HG02759 (cell line): Measurements from ENCODE around the gene RHOXF2B.
A peak's percentile ranks its signal among the peaks of the same experiment; 100 is the strongest.
"Not testable (repeated sequence)": the region's sequence is repeated elsewhere in the genome, so short reads cannot be mapped to it uniquely, and the experiment has no call there.

Experiments
- ATAC-seq: cut with Tn5 transposase; IDR thresholded peaks from one replicate; pipeline ENCODE4 v1.9.1; 2021; ENCODE audit warnings: mild to moderate bottlenecking, moderate library complexity; ENCODE audit not compliant: unreplicated experiment

The RHOXF2B gene

DNA sequence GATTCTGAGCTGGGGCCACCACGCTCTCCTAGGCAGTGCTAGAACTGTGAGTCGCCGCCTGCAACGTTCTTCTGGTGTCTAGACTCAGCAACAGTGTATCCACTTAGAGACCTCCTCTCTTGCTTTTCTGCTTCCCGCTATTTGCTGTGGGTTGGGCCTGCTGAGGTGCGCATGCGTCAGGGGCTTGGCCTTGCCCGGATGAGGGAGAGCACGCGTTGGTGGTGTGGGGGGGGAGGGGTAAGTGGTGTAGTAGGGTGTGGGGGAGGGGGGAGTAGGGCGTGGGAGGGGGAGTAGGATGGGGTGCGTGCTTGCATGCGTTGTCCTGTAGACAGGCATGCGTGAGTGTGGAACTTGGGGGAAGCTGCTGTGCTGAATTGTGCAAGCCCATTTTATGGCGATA, at the start of gene RHOXF2B:
RHOXF2B (minus strand) TSS at position 101 of the 400 bp plus-strand sequence. CDS start 138 bp downstream, outside the sequence.
- ATAC-seq = not testable (repeated sequence)

GRCh38 chrX:120125444-120125843, 48.0 kb upstream of the RHOXF2B start:
- ATAC-seq = no peak

DNA sequence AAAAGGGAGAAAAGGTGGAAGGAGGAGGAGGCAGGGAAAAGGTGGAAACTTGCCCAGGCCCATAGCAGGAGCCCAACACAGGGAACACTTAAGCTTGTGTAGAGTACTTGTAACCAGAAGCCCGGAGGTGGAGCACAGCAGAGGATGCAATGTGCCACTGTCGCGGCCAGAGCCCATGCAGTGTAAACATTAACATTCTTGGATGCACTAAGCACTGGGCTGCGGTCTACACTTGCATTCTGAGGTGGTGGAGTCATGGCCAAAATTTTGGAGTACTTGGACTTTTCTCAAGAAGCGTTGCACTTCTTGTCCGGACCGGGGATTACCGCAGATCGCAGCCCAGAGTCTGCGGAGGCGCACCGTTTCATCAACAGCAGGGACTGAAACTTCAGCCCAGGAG, 42.7 kb upstream of the RHOXF2B start:
- ATAC-seq = no peak

DNA sequence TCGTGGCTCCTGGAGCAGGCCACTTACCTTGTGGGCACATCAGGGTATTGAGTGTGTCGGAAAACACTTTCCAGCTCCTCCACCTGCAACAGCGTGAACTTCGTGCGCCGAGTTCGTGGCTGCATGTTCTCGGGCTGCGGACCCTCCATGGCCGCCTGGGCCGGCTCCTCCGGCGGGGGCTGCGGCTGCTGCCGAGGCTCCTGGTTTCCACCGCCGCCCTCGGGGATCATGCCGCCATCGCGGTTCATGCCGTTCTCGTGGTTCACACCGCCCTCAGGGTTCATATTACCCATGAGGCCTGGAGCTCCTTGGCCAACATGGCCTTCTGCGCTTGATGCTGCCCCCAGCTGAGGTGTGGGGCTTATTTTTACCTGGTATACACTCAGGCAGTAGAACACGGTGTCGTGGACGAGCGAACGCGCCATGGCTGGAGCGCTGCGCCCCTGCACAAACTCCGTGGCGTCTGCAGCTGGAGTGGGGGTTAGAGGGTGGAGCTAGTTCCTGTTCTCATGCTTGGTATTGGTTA, 38.0 kb upstream of the RHOXF2B start, which contains the start of gene RHOXF1:
RHOXF1 (minus strand) TSS at position 476 of the 526 bp plus-strand sequence; CDS start at position 425, 51 bp downstream.
- no peak for ATAC-seq

- ATAC-seq = no peak
These were observed 34.1 kb upstream of the RHOXF2B start for GRCh38 chrX:120111611-120112010.

DNA sequence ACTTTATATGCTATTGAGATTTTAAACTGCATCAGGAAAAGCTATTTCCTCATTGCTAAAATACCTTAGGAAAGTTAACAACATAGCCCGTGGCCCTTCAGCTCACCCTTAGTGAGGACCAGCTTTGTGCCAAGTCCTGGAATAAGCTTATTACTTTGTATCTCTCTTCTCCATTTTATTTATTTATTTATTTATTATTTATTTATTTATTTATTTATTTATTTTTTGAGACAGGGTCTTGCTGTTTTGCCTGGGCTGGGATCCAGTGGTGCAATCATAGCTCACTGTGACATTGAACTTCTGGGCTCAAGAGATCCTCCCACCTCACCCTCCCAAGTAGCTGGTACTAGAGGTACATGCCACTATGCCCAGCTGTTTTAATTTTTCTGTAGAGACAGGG, 31.9 kb upstream of the RHOXF2B start:
- no peak for ATAC-seq

DNA sequence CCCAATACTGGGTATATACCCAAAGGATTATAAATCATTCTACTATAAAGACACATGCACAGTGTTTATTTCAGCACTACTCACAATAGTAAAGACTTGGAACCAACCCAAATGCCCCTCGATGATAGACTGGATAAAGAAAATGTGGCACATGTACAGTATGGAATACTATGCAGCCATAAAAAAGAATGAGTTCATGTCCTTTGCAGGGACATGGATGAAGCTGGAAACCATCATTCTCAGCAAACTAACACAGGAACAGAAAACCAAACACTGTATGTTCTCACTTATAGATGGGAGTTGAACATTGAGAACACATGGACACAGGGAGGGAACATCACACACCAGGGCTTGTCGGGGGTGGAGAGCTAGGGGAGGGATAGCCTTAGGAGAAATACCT, 27.2 kb upstream of the RHOXF2B start:
- ATAC-seq = not testable (repeated sequence)

- ATAC-seq = not testable (repeated sequence)
These were observed 23.6 kb upstream of the RHOXF2B start for GRCh38 chrX:120101057-120101456.

DNA sequence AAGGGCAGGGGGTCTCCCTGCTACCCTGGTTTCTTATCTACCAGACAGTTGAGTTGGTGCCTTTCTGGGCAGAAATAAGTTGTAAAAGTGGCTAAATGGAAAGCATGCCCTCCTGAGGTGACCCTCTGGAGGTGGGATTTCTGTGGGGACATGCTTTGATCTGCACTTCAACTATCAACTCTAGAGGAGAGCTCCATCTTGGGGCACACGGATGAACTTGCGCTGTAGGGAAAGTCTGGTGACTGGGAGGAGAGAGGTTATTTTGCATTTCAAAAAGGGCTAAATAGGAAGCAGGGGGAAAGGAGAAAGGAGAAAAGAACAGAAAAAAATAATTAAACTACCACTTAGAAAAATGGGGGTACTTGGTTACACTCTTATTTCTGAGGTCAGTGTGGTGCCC, 12.7 kb upstream of the RHOXF2B start:
- no peak for ATAC-seq

DNA sequence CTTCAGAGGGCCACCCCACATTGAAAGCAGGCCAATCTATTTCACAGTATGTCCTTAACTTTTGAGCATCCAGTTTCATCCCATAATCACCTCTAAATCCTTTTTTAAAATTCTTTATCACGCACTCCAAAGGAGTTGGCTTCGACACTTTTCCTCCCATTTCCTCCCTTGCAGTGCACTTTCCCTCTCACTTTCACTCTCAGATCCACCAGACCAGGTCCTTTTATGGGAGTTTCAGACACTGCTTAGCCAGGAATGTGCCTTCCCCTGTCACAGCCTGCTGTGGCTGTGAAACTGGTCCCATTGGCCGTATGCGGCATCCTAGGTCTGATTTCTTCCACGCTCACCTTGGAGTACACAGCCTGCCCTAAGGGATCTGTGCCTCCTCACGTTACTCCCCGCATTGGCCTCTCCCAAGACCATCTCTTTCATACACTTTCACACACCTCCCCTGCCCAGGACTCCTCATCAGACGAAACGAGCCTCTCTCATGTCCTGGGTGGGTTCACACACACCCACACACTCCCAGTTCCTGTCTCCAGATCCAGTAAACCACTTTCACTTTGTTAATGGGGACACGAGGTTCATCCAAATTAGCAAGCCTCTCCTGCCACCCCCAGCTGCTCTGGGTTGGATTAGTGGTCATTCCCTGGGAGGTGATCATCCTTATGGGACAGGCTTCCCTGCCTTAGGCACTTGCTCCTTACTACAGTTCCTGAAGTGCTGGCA, 10.0 kb upstream of the RHOXF2B start:
- no peak for ATAC-seq

- ATAC-seq = not testable (repeated sequence)
These were observed 8.2 kb upstream of the RHOXF2B start for GRCh38 chrX:120085553-120086185.

DNA sequence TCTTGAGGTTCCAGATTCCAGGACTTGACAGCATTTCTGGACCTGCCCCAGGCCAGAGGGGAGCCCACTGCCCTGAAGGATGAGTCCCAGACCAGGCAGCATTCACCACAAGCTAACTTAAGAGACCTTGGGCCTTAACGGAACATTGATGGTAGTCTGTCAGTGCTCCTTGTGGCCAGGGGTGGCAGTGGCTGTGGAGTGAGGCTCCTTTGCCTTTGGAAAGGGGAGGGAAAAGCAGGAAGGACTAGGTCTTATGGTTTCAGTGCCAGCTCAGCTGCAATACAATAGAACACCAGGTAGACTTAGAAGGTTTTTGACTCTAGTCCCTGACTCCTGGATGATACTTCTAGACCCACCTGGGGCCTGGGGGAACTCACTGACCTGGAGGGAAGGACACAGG, 11.3 kb downstream of the RHOXF2B start:
- not testable (repeated sequence) for ATAC-seq

GRCh38 chrX:120042712-120043111, 34.8 kb downstream of the RHOXF2B start:
- ATAC-seq = not testable (repeated sequence)

GRCh38 chrX:120042247-120042646, 35.2 kb downstream of the RHOXF2B start:
- peak; percentile 59 for ATAC-seq

GRCh38 chrX:120040176-120040575, 37.3 kb downstream of the RHOXF2B start:
- not testable (repeated sequence) for ATAC-seq

GRCh38 chrX:120039087-120039733, 38.3 kb downstream of the RHOXF2B start:
- ATAC-seq = not testable (repeated sequence)

DNA sequence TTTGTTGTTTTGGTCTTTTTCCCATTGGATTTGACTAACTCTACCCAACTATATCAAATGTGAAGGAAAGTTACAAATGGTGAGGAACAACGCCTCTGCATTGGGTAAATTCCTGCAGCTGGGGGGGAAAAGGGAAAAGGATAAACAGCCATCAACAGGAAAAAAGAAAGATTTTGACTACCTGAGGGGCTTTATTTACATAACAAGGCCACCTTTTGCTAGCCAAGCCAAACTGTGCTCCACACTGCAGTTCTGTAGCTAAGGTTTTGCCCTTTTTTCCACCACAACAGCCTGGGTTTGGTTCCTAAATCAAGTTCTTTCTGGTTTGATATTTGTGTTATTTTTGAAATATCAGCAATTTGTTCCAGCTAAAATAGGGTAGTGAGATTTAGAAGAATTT, 40.8 kb downstream of the RHOXF2B start:
- ATAC-seq = no peak

- peak; percentile 90 for ATAC-seq
These were observed 41.8 kb downstream of the RHOXF2B start for GRCh38 chrX:120035522-120036309.

DNA sequence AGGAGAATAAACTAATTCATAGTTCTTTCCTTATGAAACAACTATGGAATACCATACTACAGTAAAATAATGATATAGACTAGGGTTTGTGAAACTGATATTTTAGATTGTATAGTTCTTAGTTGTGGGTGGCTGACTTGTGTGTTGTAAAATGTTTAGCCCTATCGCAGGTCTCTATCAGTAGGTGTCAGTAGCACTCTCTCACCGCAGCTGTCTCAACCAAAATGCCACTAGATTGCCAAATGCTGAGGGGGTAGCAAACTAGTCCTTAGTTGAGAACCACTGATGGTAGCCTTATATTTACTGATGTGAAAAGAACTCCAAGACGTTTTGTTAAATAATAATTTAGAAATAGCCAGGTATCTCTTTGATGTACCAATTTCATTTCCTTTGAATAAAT, 48.1 kb downstream of the RHOXF2B start:
- no peak for ATAC-seq

- no peak for ATAC-seq
These were observed 54.2 kb downstream of the RHOXF2B start for GRCh38 chrX:120023259-120023658.

DNA sequence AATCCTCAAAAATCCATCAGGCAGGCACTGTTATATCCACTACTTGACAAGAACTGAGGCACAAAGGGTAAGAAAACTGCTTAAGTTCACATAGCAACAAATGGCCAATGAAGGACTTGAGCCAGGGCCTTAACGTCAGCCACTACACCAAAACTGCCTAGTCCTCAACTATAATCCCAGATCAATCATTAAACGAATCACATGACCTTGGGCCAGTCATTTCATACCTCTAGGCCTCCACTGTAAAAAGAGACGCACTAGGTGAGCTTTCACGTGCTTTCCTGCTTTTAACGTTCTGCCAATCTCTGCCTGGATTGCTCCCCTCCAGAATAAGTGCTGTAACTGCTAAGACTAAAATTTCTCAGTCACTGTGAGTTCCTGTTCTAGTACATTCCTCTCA, 54.7 kb downstream of the RHOXF2B start:
- no peak for ATAC-seq
